Endothelial cell of umbilical vein (primary cell): Measurements from ENCODE around the gene COL4A2. TPM values are rescaled to one million over a fixed set of nuclear protein-coding genes. Genes with fewer than 3 reads are reported as not detected.
A peak's percentile ranks its signal among the peaks of the same experiment; 100 is the strongest.

Experiments
- BruUV-seq: library from RNA; stranded (reverse); fragments of 400-500 nt; replicated peaks from 2 replicates; lab custom pipeline; 2021; lab: Mats Ljungman, UMichigan
- CTCF ChIA-PET: fragments of 300-600, 350-600 bp; sonication (Branson Sonifier 250); formaldehyde crosslinking; loops from one replicate; lab custom pipeline; 2021; ENCODE audit warnings: antibody characterized with exemption, inconsistent platforms; lab: Charles Lee
- POLR2A ChIA-PET: fragments of 300-600, 350-600 bp; sonication (Branson Sonifier 250); formaldehyde crosslinking; loops from one replicate; lab custom pipeline; 2021; ENCODE audit warnings: antibody characterized with exemption, inconsistent platforms; lab: Charles Lee
- DNase-seq: peaks from one replicate; pipeline ENCODE4 v3.0.0-alpha.2; 2011; ENCODE audit warnings: low read depth, low spot score
- FAIRE-seq: peaks from 2 replicates; lab custom pipeline; 2011; peaks lifted over from hg19 to GRCh38; lab: Jason Lieb, UNC
- H2AFZ ChIP-seq: 2 replicates; pipeline ENCODE4 v1.6.0; 2012; ENCODE audit warnings: low read depth, low read length, control low read depth, inconsistent platforms
- H3K27ac ChIP-seq: 2 replicates; pipeline ENCODE4 v1.5.1; 2011; ENCODE audit warnings: low read depth, mild to moderate bottlenecking, control low read depth, low read length, moderate library complexity; ENCODE audit not compliant: insufficient read depth
- H3K27me3 ChIP-seq, 2 experiments: 2 replicates each; pipeline versions ENCODE4 v1.6.0 to v1.6.1; 2011; ENCODE audit warnings: low read length in 2 of 2, mixed read lengths in 1 of 2; ENCODE audit not compliant: control insufficient read depth in 2 of 2, insufficient read depth in 2 of 2
- H3K36me3 ChIP-seq, 2 experiments: 2 replicates in 1 of 2; 3 replicates in 1 of 2; pipeline ENCODE4 v1.5.1; 2011; ENCODE audit warnings: low read length in 2 of 2, mild to moderate bottlenecking in 1 of 2, moderate library complexity in 1 of 2; ENCODE audit not compliant: control insufficient read depth in 2 of 2, insufficient read depth in 2 of 2; ENCODE audit errors: extremely low read depth in 1 of 2
- H3K4me1 ChIP-seq: 3 replicates; pipeline ENCODE4 v1.5.1; 2011; ENCODE audit warnings: mild to moderate bottlenecking, low read length; ENCODE audit not compliant: control insufficient read depth, insufficient read depth; ENCODE audit errors: extremely low read depth
- H3K4me2 ChIP-seq: 2 replicates; pipeline ENCODE4 v1.6.1; 2011; ENCODE audit warnings: low read length, control low read depth, mixed read lengths; ENCODE audit not compliant: insufficient read depth
- H3K4me3 ChIP-seq, 3 experiments: fragments of 200-600 bp in 1 of 3; sonication (generic), shearing (Covaris generic) in 1 of 3; replicated peaks in 1 of 3; 2 replicates each; pipeline ENCODE4 v1.5.1; 2011 to 2016; ENCODE audit warnings: control low read depth in 3 of 3, low read length in 3 of 3, mild to moderate bottlenecking in 2 of 3, inconsistent platforms in 1 of 3, low read depth in 1 of 3, moderate library complexity in 1 of 3; ENCODE audit not compliant: insufficient read depth in 1 of 3
- H3K79me2 ChIP-seq: 2 replicates; pipeline ENCODE4 v1.6.0; 2012; ENCODE audit warnings: low read length, inconsistent platforms; ENCODE audit not compliant: control insufficient read depth, insufficient read depth
- H3K9ac ChIP-seq: replicated peaks from 2 replicates; pipeline ENCODE3; 2011; ENCODE audit warnings: low read length, control low read depth; ENCODE audit not compliant: insufficient read depth; ENCODE audit errors: extremely low read depth
- H3K9me1 ChIP-seq: replicated peaks from 3 replicates; pipeline ENCODE4 v1.6.0; 2011; ENCODE audit warnings: mild to moderate bottlenecking, low read length; ENCODE audit not compliant: control insufficient read depth, insufficient read depth; ENCODE audit errors: extremely low read depth
- H3K9me3 ChIP-seq: replicated peaks from 2 replicates; pipeline ENCODE4 v1.5.1; 2012; ENCODE audit warnings: low read length, inconsistent platforms; ENCODE audit not compliant: control insufficient read depth, insufficient read depth
- H4K20me1 ChIP-seq: replicated peaks from 2 replicates; pipeline ENCODE3; 2011; ENCODE audit warnings: mild to moderate bottlenecking, low read length; ENCODE audit not compliant: control insufficient read depth, insufficient read depth; ENCODE audit errors: extremely low read depth
- CTCF ChIP-seq, 2 donors: IDR thresholded peaks; 1 replicate in 1 of 2; 2 replicates in 1 of 2; pipeline ENCODE4 v1.5.1; 2011; ENCODE audit warnings: low read length in 2 of 2, mild to moderate bottlenecking in 2 of 2, moderate library complexity in 2 of 2, control low read depth in 1 of 2, inconsistent platforms in 1 of 2, low read depth in 1 of 2; ENCODE audit not compliant: insufficient read depth in 1 of 2; ENCODE audit errors: extremely low read depth in 1 of 2
- EZH2 ChIP-seq: IDR thresholded peaks from 2 replicates; pipeline ENCODE4 v1.6.1; 2012; ENCODE audit warnings: borderline replicate concordance, low read depth, mild to moderate bottlenecking, moderate library complexity, low read length, inconsistent platforms; ENCODE audit not compliant: severe bottlenecking
- FOS ChIP-seq: IDR thresholded peaks from 2 replicates; pipeline ENCODE4 v1.6.1; 2011; ENCODE audit warnings: mild to moderate bottlenecking, low read length, moderate library complexity, borderline replicate concordance; ENCODE audit not compliant: insufficient read depth
- GATA2 ChIP-seq: IDR thresholded peaks from 2 replicates; pipeline ENCODE4 v1.7.0; 2011; ENCODE audit warnings: low read depth, mild to moderate bottlenecking, moderate library complexity, mixed read lengths, low read length; ENCODE audit not compliant: insufficient read length, insufficient read depth
- JUN ChIP-seq: IDR thresholded peaks from 2 replicates; pipeline ENCODE4 v1.6.1; 2011; ENCODE audit warnings: borderline replicate concordance, low read depth; ENCODE audit not compliant: insufficient read length, insufficient read depth
- MAX ChIP-seq: IDR thresholded peaks from 2 replicates; pipeline ENCODE4 v1.6.1; 2011; ENCODE audit not compliant: insufficient read depth, insufficient read length
- MYC ChIP-seq: IDR thresholded peaks from one replicate; pipeline ENCODE4 v1.6.1; 2011; ENCODE audit warnings: mild to moderate bottlenecking, low read depth, low read length
- POLR2A ChIP-seq: IDR thresholded peaks from 2 replicates; pipeline ENCODE4 v1.6.1; 2012; ENCODE audit warnings: low read depth, mild to moderate bottlenecking, control low read depth, low read length
- POLR2AphosphoS5 ChIP-seq: IDR thresholded peaks from 2 replicates; pipeline ENCODE4 v1.6.1; 2012; ENCODE audit warnings: low read depth, mild to moderate bottlenecking, control low read depth, low read length, moderate library complexity; ENCODE audit not compliant: insufficient read depth
- dilution Hi-C: fragments of 300-500 bp; cut with MboI; formaldehyde crosslinking; loops from one replicate; pipeline ENCODE4 v1.15.0; 2019; ENCODE audit warnings: low sequenced_read_pairs; ENCODE audit not compliant: extremely low pct_ligation_motif_present
- intact Hi-C: fragments of 100-400 bp; cut with micrococcal nuclease; formaldehyde crosslinking; loops from one replicate; pipeline ENCODE4 v1.10.0; 2022
- polyA plus RNA-seq, 4 experiments: library from polyadenylated mRNA; depleted of rRNA in 3 of 4; stranded (reverse) in 3 of 4; unstranded in 1 of 4; fragments of >200 nt; gene quantifications; 2 replicates each; pipeline versions ENCODE4 v1.2.1 to v1.2.3, GENCODE V29; 2011 to 2012; ENCODE audit warnings: missing spikeins in 1 of 4
- total RNA-seq: library from RNA; stranded (reverse); gene quantifications from 2 replicates; pipeline ENCODE4 v1.2.3, GENCODE V29; 2021

Gene COL4A2
- total and polyA plus RNA-seq, 2 donors (not counting 3 experiments of a cell fraction or from before 2014, with no cell fraction given), result 792 to 940 TPM

- Histone ChIP-seq H3K27me3 (no peaks in the 10 kb centered on the region), H3K9me3 (no peaks in the 10 kb centered on the region), H3K9ac (no peak overlapping the region), H3K36me3 (peaks cover 5 to 8% of the 10 kb centered on the region in 2 experiments), H3K4me1 (peaks cover 24% of the 10 kb centered on the region), H3K79me2 (peaks cover 7% of the 10 kb centered on the region), H3K27ac (peak overlapping the region; percentile 33), H3K9me1 (no peaks in the 10 kb centered on the region), H3K4me3 (no peak overlapping the region), H4K20me1 (no peaks in the 10 kb centered on the region), H3K4me2 (peak overlapping the region; percentile 42), H2AFZ (no peak overlapping the region)
- intact Hi-C loops (loop anchor here (1.0 kb wide), 1 partner anchor 17 kb away; no protein-coding TSS in a partner anchor), dilution Hi-C loops (no loop called here)
- TSS peak; percentile 26 for BruUV-seq
- no peak for TF ChIP-seq CTCF (IDR thresholded peaks at IDR 0.05; ENCODE audit: extremely low read depth in 1 of 2, insufficient read depth in 1 of 2, low read depth in 1 of 2, low read length in 2 of 2)
- TF ChIP-seq GATA2, result peak; percentile 9
- TF ChIP-seq POLR2AphosphoS5, result peak; percentile 39
- ChIA-PET CTCF (interaction anchor here (0.8 to 1.4 kb wide), 4 partner anchors 9 to 21 kb away, joined by 3 to 4 read pairs (median 4); no protein-coding TSS in a partner anchor), POLR2A (no interaction called here)
- peak; percentile 26 for FAIRE-seq
- DNase-seq, result peak; percentile 29
These were observed 85.6 kb downstream of the COL4A2 start for GRCh38 chr13:110392510-110393240.

GRCh38 chr13:110393761-110394160 is 86.7 kb downstream of the COL4A2 start:
- TF ChIP-seq EZH2, result no peak
- no peak for TF ChIP-seq MAX
- TF ChIP-seq MYC, result no peak
- no peak for TF ChIP-seq POLR2AphosphoS5
- TF ChIP-seq CTCF (IDR thresholded peaks at IDR 0.05; ENCODE audit: extremely low read depth in 1 of 2, insufficient read depth in 1 of 2, low read depth in 1 of 2, low read length in 2 of 2), result no peak
- no peak for TF ChIP-seq JUN
- TF ChIP-seq POLR2A, result no peak
- no peak for TF ChIP-seq FOS
- TF ChIP-seq GATA2, result no peak
- H3K4me1 ChIP-seq, result peaks cover 24% of the 10 kb centered on the region
- intact Hi-C loops, result no loop called here
- BruUV-seq, result no TSS peak
- peaks cover 7% of the 10 kb centered on the region for H3K79me2 ChIP-seq
- DNase-seq, result no peak
- FAIRE-seq, result no peak
- no peak overlapping the region for H3K9ac ChIP-seq
- H3K27ac ChIP-seq, result no peak overlapping the region
- peaks cover 5 to 8% of the 10 kb centered on the region in 2 experiments for H3K36me3 ChIP-seq
- ChIA-PET POLR2A (no interaction called here), CTCF (interaction anchor here (0.9 kb wide), 1 partner anchor 18 kb away, joined by 4 read pairs; no protein-coding TSS in a partner anchor)
- H3K9me1 ChIP-seq, result no peaks in the 10 kb centered on the region
- dilution Hi-C loops, result no loop called here
- no peak overlapping the region for H3K4me3 ChIP-seq
- H3K4me2 ChIP-seq, result no peak overlapping the region
- no peaks in the 10 kb centered on the region for H3K9me3 ChIP-seq
- H3K27me3 ChIP-seq, result no peaks in the 10 kb centered on the region
- H2AFZ ChIP-seq, result no peak overlapping the region
- no peaks in the 10 kb centered on the region for H4K20me1 ChIP-seq
